HG02610 (cell line): ENCODE data around the gene TRIM7.

Source experiments
- ATAC-seq: cut with Tn5 transposase; IDR thresholded peaks from one replicate; pipeline ENCODE4 v1.9.1; 2021; ENCODE audit warnings: mild to moderate bottlenecking, moderate library complexity; ENCODE audit not compliant: unreplicated experiment

TRIM7 gene

GRCh38 chr5:181204826-181205760 lies at the start of gene TRIM7:
Gene TRIM7, minus strand, starts transcription at chr5:181205196. Its CDS starts 86 bp downstream, at chr5:181205110.
- ATAC-seq = no peak

GRCh38 chr5:181248277-181248676 lies 43.3 kb upstream of the TRIM7 start:
- no peak for ATAC-seq

GRCh38 chr5:181246276-181247049 lies 41.5 kb upstream of the TRIM7 start:
- ATAC-seq = peak; percentile 39

GRCh38 chr5:181245427-181246275 lies 40.7 kb upstream of the TRIM7 start:
- ATAC-seq = no peak

- peak; percentile 73 for ATAC-seq
These were observed 38.8 kb upstream of the TRIM7 start, which contains the start of gene RACK1 for GRCh38 chr5:181243564-181244343. Gene RACK1, minus strand, starts transcription at chr5:181243906. Its CDS starts 106 bp downstream, at chr5:181243800.

GRCh38 chr5:181243018-181243563 lies 38.1 kb upstream of the TRIM7 start:
- ATAC-seq = no peak

- no peak for ATAC-seq
These were observed 37.0 kb upstream of the TRIM7 start for GRCh38 chr5:181242031-181242451.

GRCh38 chr5:181241393-181241975 lies 36.5 kb upstream of the TRIM7 start:
- no peak for ATAC-seq

GRCh38 chr5:181239062-181239663 lies 34.2 kb upstream of the TRIM7 start:
- no peak for ATAC-seq

GRCh38 chr5:181237729-181238385 lies 32.9 kb upstream of the TRIM7 start:
- no peak for ATAC-seq

GRCh38 chr5:181236954-181237641 lies 32.1 kb upstream of the TRIM7 start:
- ATAC-seq = no peak

GRCh38 chr5:181236471-181236870 lies 31.5 kb upstream of the TRIM7 start:
- ATAC-seq = no peak

- ATAC-seq = no peak
These were observed 30.8 kb upstream of the TRIM7 start for GRCh38 chr5:181235689-181236366.

GRCh38 chr5:181235323-181235688 lies 30.3 kb upstream of the TRIM7 start:
- ATAC-seq = no peak

GRCh38 chr5:181234455-181235306 lies 29.7 kb upstream of the TRIM7 start:
- ATAC-seq = no peak

- no peak for ATAC-seq
These were observed 28.9 kb upstream of the TRIM7 start for GRCh38 chr5:181233801-181234454.
